A673 (cell line): ENCODE data around the gene RPTOR. TPM values are rescaled to one million over a fixed set of nuclear protein-coding genes. Genes with fewer than 3 reads are reported as not detected.

Experiments
- BruUV-seq: library from RNA; stranded (reverse); fragments of 400-500 nt; replicated peaks from 2 replicates; lab custom pipeline; 2021; lab: Mats Ljungman, UMichigan
- CTCF ChIA-PET: fragments of 300-600 bp; sonication (Branson Sonifier 250); formaldehyde crosslinking; loops from one replicate; lab custom pipeline; 2022; ENCODE audit warnings: antibody characterized with exemption; lab: Charles Lee
- POLR2A ChIA-PET: fragments of 300-600 bp; sonication (Branson Sonifier 250); formaldehyde crosslinking; loops from one replicate; lab custom pipeline; 2022; ENCODE audit warnings: antibody characterized with exemption; ENCODE audit not compliant: low non-redundant PET; lab: Charles Lee
- DNase-seq: peaks from one replicate; pipeline ENCODE4 v3.0.0-alpha.2; 2015; ENCODE audit warnings: low spot score
- H3K27ac ChIP-seq: fragments of 200-600 bp; sonication (generic); 2 replicates; pipeline ENCODE4 v1.5.1; 2016; ENCODE audit warnings: mixed run types, low read depth, mild to moderate bottlenecking, mixed read lengths, antibody characterized with exemption, low read length; ENCODE audit not compliant: poor library complexity, severe bottlenecking
- H3K27me3 ChIP-seq: fragments of 200-600 bp; sonication (generic); replicated peaks from 2 replicates; pipeline ENCODE4 v1.6.1; 2017; ENCODE audit warnings: mixed run types, low read depth, mild to moderate bottlenecking, mixed read lengths, antibody characterized with exemption, low read length; ENCODE audit not compliant: insufficient read depth, poor library complexity
- H3K36me3 ChIP-seq: fragments of 200-600 bp; sonication (generic); 2 replicates; pipeline ENCODE4 v1.6.1; 2016; ENCODE audit warnings: mixed run types, mild to moderate bottlenecking, mixed read lengths, antibody characterized with exemption, low read length; ENCODE audit not compliant: insufficient read depth, poor library complexity, severe bottlenecking
- H3K4me1 ChIP-seq: fragments of 200-600 bp; sonication (generic); 2 replicates; pipeline ENCODE4 v1.6.1; 2017; ENCODE audit warnings: mixed run types, mild to moderate bottlenecking, mixed read lengths, antibody characterized with exemption, low read length; ENCODE audit not compliant: insufficient read depth, poor library complexity, severe bottlenecking
- H3K4me3 ChIP-seq: fragments of 200-600 bp; sonication (generic); 2 replicates; pipeline ENCODE4 v1.5.1; 2016; ENCODE audit warnings: low read depth, mixed run types, mild to moderate bottlenecking, mixed read lengths, low read length; ENCODE audit not compliant: poor library complexity, severe bottlenecking
- H3K9me3 ChIP-seq: fragments of 200-600 bp; sonication (generic); 2 replicates; pipeline ENCODE4 v1.6.1; 2016; ENCODE audit warnings: mixed run types, low read depth, mild to moderate bottlenecking, mixed read lengths, antibody characterized with exemption, low read length; ENCODE audit not compliant: poor library complexity, severe bottlenecking
- CTCF ChIP-seq: fragments of 300-800, 200-600 bp; sonication (generic); conservative IDR thresholded peaks from 2 replicates; pipeline ENCODE4 v1.5.1; 2017; ENCODE audit warnings: low read depth, mild to moderate bottlenecking, antibody characterized with exemption, low read length, moderate library complexity, mixed read lengths
- EZH2 ChIP-seq: fragments of 200-600 bp; sonication (generic); IDR thresholded peaks from 2 replicates; pipeline ENCODE4 v1.6.1; 2017; ENCODE audit warnings: borderline replicate concordance, low read depth, mild to moderate bottlenecking, mixed read lengths, antibody characterized with exemption, low read length; ENCODE audit not compliant: poor library complexity, severe bottlenecking
- intact Hi-C: fragments of 100-400 bp; cut with micrococcal nuclease; formaldehyde crosslinking; loops from one replicate; pipeline ENCODE4 v1.10.0; 2022; ENCODE audit not compliant: unreplicated experiment
- total RNA-seq: library from RNA; stranded (reverse); gene quantifications from 2 replicates; pipeline ENCODE4 v1.2.3, GENCODE V29; 2021

The RPTOR gene
- total RNA-seq, 1 experiment from 2014 or later, result 55.2 TPM

DNA sequence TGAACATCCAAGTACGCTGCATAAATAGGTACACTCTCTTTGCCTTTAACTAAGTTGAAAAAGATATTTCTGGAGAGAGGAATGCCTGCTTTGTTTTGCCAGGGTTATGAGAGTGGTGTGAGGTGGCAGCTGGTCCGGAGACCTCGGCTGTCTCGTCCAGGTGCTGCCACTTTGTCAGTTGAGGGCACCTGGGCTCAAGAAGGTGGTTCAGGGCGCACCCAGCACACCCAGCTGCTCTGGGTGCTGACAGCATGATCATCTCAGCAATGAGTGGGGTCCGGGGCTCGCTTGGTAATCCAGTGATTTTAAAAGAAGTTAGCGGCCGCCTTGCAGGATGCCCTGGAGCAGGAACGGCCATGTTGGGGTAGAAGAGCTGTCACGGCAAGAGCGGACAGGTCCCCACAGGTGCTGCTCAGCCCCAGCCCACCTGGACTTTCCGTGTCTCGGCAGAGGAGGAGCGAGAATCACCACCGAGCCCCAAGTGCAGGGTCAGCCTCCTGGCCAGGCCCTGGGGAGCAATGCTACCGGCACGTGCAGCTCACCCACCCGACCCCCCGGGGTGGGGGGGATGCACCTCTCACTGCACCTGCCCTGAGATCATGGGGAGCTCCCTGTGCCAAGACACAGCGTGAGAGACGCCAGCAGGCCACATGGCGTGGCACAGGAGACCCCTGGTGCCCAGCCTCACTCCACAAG lies 379.6 kb downstream of the RPTOR start:
- DNase-seq, result no peak
- Histone ChIP-seq H3K4me1 (peaks cover 5% of the 10 kb centered on the region), H3K4me3 (no peak overlapping the region), H3K9me3 (no peaks in the 10 kb centered on the region), H3K27me3 (no peaks in the 10 kb centered on the region), H3K36me3 (no peaks in the 10 kb centered on the region), H3K27ac (no peak overlapping the region)
- BruUV-seq, result no TSS peak
- ChIA-PET POLR2A (no interaction called here), CTCF (no interaction called here)
- intact Hi-C loops, result no loop called here
- TF ChIP-seq CTCF, result no peak
- TF ChIP-seq EZH2, result no peak

DNA sequence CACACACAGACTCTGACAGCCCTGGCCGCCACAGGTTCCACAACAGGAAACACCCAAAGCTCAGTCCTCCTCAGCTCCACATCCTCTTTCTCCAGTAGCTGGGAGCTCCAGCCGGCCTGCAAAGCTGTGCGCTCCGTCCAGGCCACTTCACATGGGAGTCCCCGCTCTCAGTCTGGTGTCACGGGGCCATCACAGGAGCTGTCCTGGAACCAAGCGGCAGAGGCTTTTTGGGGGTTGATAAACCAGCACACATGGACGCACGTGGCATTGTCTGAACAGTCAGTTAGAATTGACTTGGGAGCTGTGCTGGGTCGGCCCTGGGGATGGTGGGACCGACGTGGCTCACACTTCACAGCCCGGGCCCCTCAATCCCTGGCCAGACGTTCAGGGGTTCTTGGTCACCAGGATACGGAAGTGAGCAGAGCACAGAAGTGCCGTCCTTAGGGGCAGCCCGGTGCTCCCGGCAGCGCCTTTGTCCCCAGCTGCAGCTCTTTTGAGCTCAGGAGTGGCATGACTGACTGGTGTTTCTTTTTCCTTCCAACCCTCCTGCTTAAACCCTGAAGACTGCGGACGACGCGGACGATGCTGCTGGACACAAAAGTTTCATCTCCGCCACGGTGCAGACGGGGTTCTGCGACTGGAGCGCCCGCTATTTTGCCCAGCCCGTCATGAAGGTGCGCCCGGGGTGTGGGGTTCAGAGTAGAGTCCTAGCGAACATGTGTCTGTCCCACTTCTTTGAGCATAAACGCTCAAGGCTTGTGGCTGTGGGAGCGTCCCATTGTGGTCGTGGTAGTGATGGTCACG lies 380.4 kb downstream of the RPTOR start:
- no peaks in the 10 kb centered on the region for H3K9me3 ChIP-seq
- peaks cover 5% of the 10 kb centered on the region for H3K4me1 ChIP-seq
- DNase-seq, result no peak
- no TSS peak for BruUV-seq
- no peaks in the 10 kb centered on the region for H3K36me3 ChIP-seq
- no peaks in the 10 kb centered on the region for H3K27me3 ChIP-seq
- intact Hi-C loops, result no loop called here
- no peak overlapping the region for H3K27ac ChIP-seq
- TF ChIP-seq CTCF (no peak), EZH2 (no peak)
- H3K4me3 ChIP-seq, result no peak overlapping the region
- ChIA-PET POLR2A (no interaction called here), CTCF (no interaction called here)

DNA sequence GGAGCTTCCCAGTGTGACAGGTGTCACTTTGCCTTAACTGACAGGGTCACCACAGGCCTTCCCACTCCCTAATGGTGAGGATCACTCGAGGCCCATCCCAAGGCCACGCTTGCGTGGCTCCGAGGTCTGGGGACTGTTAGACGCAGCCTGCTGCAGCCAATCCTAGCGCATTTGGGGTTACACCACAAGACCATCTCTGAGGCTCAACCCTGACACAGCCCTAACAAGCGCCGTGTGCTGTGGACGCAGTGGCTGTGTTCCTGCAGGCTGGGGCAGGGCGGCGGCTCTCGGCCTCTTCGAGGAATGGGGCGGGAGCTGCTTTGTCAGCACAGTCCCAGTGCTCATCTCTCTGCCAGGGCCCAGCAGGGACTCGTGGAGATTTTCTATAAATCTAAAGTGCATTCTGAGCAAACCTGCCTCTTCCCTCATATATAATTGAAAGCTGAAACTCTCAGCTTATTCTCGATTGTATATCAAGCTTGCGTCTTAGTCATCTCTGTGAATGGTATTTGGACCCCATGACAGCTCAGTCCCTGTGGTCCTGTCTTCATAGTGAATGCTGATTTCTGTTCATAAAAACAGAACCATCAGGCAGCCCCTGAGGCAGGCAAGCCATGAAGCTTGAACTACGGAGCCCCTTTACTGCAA lies 381.2 kb downstream of the RPTOR start:
- Histone ChIP-seq H3K36me3 (no peaks in the 10 kb centered on the region), H3K27ac (no peak overlapping the region), H3K27me3 (no peaks in the 10 kb centered on the region), H3K9me3 (no peaks in the 10 kb centered on the region), H3K4me1 (no peaks in the 10 kb centered on the region), H3K4me3 (no peak overlapping the region)
- intact Hi-C loops, result no loop called here
- ChIA-PET CTCF (no interaction called here), POLR2A (no interaction called here)
- TF ChIP-seq EZH2 (no peak), CTCF (no peak)
- no TSS peak for BruUV-seq
- DNase-seq, result no peak
